SK-N-MC (cell line): ENCODE data around the gene CD6.

Experiments used
- EZH2 ChIP-seq: fragments of 200-600 bp; sonication (generic); IDR thresholded peaks from one replicate; pipeline ENCODE4 v1.6.1; 2017; ENCODE audit warnings: antibody characterized with exemption
- FOXP2 ChIP-seq: optimal IDR thresholded peaks from 2 replicates; pipeline ENCODE3; 2011; ENCODE audit warnings: mild to moderate bottlenecking, moderate library complexity; ENCODE audit not compliant: insufficient read depth; ENCODE audit errors: extremely low read length, control extremely low read depth
- POLR2AphosphoS5 ChIP-seq: IDR thresholded peaks from 2 replicates; pipeline ENCODE4 v1.6.1; 2012; ENCODE audit warnings: mild to moderate bottlenecking, low read depth, low read length, borderline replicate concordance

DNA sequence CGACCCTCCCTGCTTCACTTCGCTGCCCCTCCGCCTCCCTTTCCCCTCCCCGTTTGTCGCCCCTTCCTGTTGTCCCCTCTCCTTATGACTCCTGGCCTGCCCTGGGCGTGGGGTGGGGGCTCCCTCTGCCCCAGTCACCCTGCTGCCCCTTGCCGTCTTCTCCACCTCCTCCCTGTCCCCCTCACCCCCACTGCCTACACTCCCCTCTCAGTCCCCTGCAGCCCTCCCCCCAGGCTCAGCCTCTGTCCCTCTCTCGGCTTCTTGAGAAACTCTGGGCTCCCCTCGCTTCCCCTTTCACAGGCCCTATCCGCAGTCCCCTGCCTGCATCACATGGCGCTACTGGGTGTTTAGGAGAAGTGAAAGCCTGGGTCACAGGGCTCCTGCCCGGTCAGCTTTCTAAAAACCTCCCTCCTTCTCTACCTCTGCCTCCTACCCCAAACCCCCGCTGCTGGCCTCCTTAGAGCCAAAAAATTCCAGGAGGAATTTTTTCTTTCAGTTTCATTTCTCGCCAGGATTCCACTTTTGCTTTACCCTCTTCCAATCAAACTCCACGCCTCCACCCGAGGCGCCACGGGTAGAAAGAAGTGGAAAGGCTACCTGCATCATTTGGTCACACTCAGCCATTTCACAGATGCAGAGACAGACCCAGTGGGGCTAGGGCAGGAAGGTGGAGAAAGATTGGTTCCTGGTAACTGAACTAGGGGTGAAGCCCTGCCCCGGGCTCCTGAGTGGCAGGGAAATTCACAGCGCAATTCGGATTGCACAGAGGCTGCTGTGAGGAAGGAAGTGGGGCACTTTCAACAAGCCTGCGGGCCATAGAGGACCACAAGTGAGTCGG is 19.4 kb upstream of the CD6 start, which contains the start of gene SLC15A3:
- TF ChIP-seq EZH2 (no peak), POLR2AphosphoS5 (no peak), FOXP2 (no peak)
